CD14-positive monocyte (primary cell): ENCODE results near the gene RTN4IP1. TPM values are rescaled to one million over a fixed set of nuclear protein-coding genes. Genes with fewer than 3 reads are reported as not detected.
A peak's percentile ranks its signal among the peaks of the same experiment; 100 is the strongest.

ENCODE experiments used
- DNase-seq, 3 donors: peaks; one replicate each; pipeline ENCODE4 v3.0.0-alpha.2; 2011 to 2022
- H2AFZ ChIP-seq: 2 replicates; pipeline ENCODE4 v1.6.0; 2012; ENCODE audit warnings: mild to moderate bottlenecking, low read depth, low read length, inconsistent platforms; ENCODE audit not compliant: insufficient read depth, poor library complexity, severe bottlenecking
- H3K27ac ChIP-seq, 2 donors: 1 replicate in 1 of 2; 2 replicates in 1 of 2; pipeline ENCODE4 v1.5.1; 2012 to 2013; ENCODE audit warnings: low read length in 2 of 2, control low read depth in 1 of 2, inconsistent platforms in 1 of 2, low read depth in 1 of 2, mild to moderate bottlenecking in 1 of 2
- H3K27me3 ChIP-seq, 2 donors: one replicate each; pipeline versions ENCODE4 v1.6.0 to v1.6.1; 2011 to 2013; ENCODE audit warnings: low read length in 2 of 2; ENCODE audit not compliant: control insufficient read depth in 2 of 2, insufficient read depth in 2 of 2
- H3K36me3 ChIP-seq, 2 donors: replicated peaks in 1 of 2; 1 replicate in 1 of 2; 2 replicates in 1 of 2; pipeline versions ENCODE4 v1.5.1 to v1.6.1; 2012 to 2013; ENCODE audit warnings: low read length in 2 of 2, control low read depth in 1 of 2, inconsistent platforms in 1 of 2, mild to moderate bottlenecking in 1 of 2; ENCODE audit not compliant: insufficient read depth in 2 of 2, control insufficient read depth in 1 of 2
- H3K4me1 ChIP-seq, 2 donors: 1 replicate in 1 of 2; 2 replicates in 1 of 2; pipeline versions ENCODE4 v1.5.1 to v1.6.1; 2012 to 2013; ENCODE audit warnings: low read length in 2 of 2, control low read depth in 1 of 2, inconsistent platforms in 1 of 2, mild to moderate bottlenecking in 1 of 2, moderate library complexity in 1 of 2; ENCODE audit not compliant: insufficient read depth in 2 of 2, control insufficient read depth in 1 of 2
- H3K4me2 ChIP-seq: replicated peaks from 2 replicates; pipeline ENCODE3; 2012; ENCODE audit warnings: low read length, moderate library complexity, mild to moderate bottlenecking; ENCODE audit not compliant: poor library complexity, severe bottlenecking; ENCODE audit errors: extremely low read depth
- H3K4me3 ChIP-seq, 3 experiments: fragments of 200-600 bp in 1 of 3; sonication (generic) in 1 of 3; replicated peaks in 1 of 3; 1 replicate in 2 of 3; 2 replicates in 1 of 3; pipeline ENCODE4 v1.5.1; 2011 to 2013; ENCODE audit warnings: low read length in 3 of 3, mild to moderate bottlenecking in 3 of 3, control low read depth in 2 of 3, low read depth in 2 of 3, inconsistent platforms in 1 of 3, moderate library complexity in 1 of 3
- H3K79me2 ChIP-seq: 2 replicates; pipeline ENCODE4 v1.6.0; 2012; ENCODE audit warnings: mild to moderate bottlenecking, control low read depth, inconsistent platforms, low read length, moderate library complexity; ENCODE audit not compliant: insufficient read depth
- H3K9ac ChIP-seq: 2 replicates; pipeline ENCODE4 v1.6.0; 2017; ENCODE audit warnings: low read length, mild to moderate bottlenecking; ENCODE audit not compliant: insufficient read depth, poor library complexity, severe bottlenecking
- H3K9me3 ChIP-seq, 2 donors: replicated peaks in 1 of 2; 1 replicate in 1 of 2; 2 replicates in 1 of 2; pipeline versions ENCODE4 v1.5.1 to v1.6.1; 2012 to 2013; ENCODE audit warnings: low read length in 2 of 2, control low read depth in 1 of 2; ENCODE audit not compliant: control insufficient read depth in 1 of 2, insufficient read depth in 1 of 2
- H4K20me1 ChIP-seq: 2 replicates; pipeline ENCODE4 v1.6.0; 2012; ENCODE audit warnings: mild to moderate bottlenecking, low read length, control low read depth, moderate library complexity; ENCODE audit not compliant: insufficient read depth
- H3K27ac Mint-ChIP-seq, 7 donors: one replicate each; pipeline ENCODE4 v1.8.0; 2020; ENCODE audit warnings: mild to moderate bottlenecking in 7 of 7, mixed read lengths in 7 of 7, moderate library complexity in 6 of 7, inconsistent platforms in 2 of 7
- H3K27me3 Mint-ChIP-seq, 3 donors: one replicate each; pipeline ENCODE4 v1.8.0; 2021 to 2022; ENCODE audit warnings: low read depth in 3 of 3, mild to moderate bottlenecking in 3 of 3, mixed read lengths in 3 of 3, moderate library complexity in 3 of 3, inconsistent platforms in 1 of 3
- H3K36me3 Mint-ChIP-seq, 2 donors: one replicate each; pipeline ENCODE4 v1.8.0; 2020; ENCODE audit warnings: mixed read lengths in 2 of 2, inconsistent platforms in 1 of 2, mild to moderate bottlenecking in 1 of 2
- H3K4me1 Mint-ChIP-seq: one replicate; pipeline ENCODE4 v1.8.0; 2020; ENCODE audit warnings: mild to moderate bottlenecking, mixed read lengths
- H3K4me3 Mint-ChIP-seq, 2 donors: one replicate each; pipeline ENCODE4 v1.8.0; 2020; ENCODE audit warnings: mild to moderate bottlenecking in 2 of 2, mixed read lengths in 2 of 2, moderate library complexity in 1 of 2
- H3K9me3 Mint-ChIP-seq, 7 donors: one replicate each; pipeline ENCODE4 v1.8.0; 2020 to 2022; ENCODE audit warnings: mixed read lengths in 7 of 7, mild to moderate bottlenecking in 6 of 7, moderate library complexity in 6 of 7, inconsistent platforms in 2 of 7
- WGBS: methylation state at CpG from one replicate; pipeline ENCODE4 v1.1.5; 2013; ENCODE audit warnings: missing lambda C conversion rate; ENCODE audit not compliant: insufficient coverage; 5-methylcytosine and 5-hydroxymethylcytosine counted together
- intact Hi-C, 2 donors: fragments of 100-400 bp; cut with micrococcal nuclease; formaldehyde crosslinking; loops; one replicate each; pipeline versions ENCODE4 v1.15.0 to v1.15.1; 2023
- polyA plus RNA-seq, 3 donors: library from polyadenylated mRNA; depleted of rRNA in 1 of 3; unstranded in 2 of 3; stranded (reverse) in 1 of 3; fragments of 300-500 nt in 2 of 3; fragments of >200 nt in 1 of 3; fragmentation: Illumina TruSeq in 2 of 3; gene quantifications; 1 replicate in 2 of 3; 2 replicates in 1 of 3; pipeline ENCODE4 v1.2.3, GENCODE V29; 2012 to 2021
- TF ChIP-seq, protein P1 (sequence below): fragments of 200-600 bp; IDR thresholded peaks from one replicate; pipeline ENCODE4 v1.8.0; 2022; ENCODE audit warnings: antibody characterized with exemption, mild to moderate bottlenecking

RTN4IP1 gene
- polyA plus RNA-seq, 3 donors = 3.5 to 6.7 (median 4.5) TPM

GRCh38 chr6:106613590-106613989, 15.7 kb downstream of the RTN4IP1 start:
- Mint-ChIP-seq H3K4me3 (no peak overlapping the region), H3K9me3 (no peaks in the 10 kb centered on the region), H3K36me3 (peaks cover 46 to 65% of the 10 kb centered on the region in 2 donors), H3K27ac (peak overlapping the region in 1 of 7 donors; percentile 20), H3K4me1 (no peaks in the 10 kb centered on the region), H3K27me3 (peaks cover 0 to 2% (median 0%) of the 10 kb centered on the region in 3 donors)
- WGBS = no CpG with 5 or more reads among the region's 1 CpG
- no peak overlapping the region for H3K4me3 ChIP-seq
- intact Hi-C loops = no loop called here
- no peak overlapping the region for H3K27ac ChIP-seq
- H3K9ac ChIP-seq = no peak overlapping the region
- TF ChIP-seq, protein P1, sequence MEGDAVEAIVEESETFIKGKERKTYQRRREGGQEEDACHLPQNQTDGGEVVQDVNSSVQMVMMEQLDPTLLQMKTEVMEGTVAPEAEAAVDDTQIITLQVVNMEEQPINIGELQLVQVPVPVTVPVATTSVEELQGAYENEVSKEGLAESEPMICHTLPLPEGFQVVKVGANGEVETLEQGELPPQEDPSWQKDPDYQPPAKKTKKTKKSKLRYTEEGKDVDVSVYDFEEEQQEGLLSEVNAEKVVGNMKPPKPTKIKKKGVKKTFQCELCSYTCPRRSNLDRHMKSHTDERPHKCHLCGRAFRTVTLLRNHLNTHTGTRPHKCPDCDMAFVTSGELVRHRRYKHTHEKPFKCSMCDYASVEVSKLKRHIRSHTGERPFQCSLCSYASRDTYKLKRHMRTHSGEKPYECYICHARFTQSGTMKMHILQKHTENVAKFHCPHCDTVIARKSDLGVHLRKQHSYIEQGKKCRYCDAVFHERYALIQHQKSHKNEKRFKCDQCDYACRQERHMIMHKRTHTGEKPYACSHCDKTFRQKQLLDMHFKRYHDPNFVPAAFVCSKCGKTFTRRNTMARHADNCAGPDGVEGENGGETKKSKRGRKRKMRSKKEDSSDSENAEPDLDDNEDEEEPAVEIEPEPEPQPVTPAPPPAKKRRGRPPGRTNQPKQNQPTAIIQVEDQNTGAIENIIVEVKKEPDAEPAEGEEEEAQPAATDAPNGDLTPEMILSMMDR = no peak
- no peaks in the 10 kb centered on the region for H3K27me3 ChIP-seq
- no peaks in the 10 kb centered on the region for H3K9me3 ChIP-seq
- H2AFZ ChIP-seq = no peak overlapping the region
- no peak overlapping the region for H3K4me2 ChIP-seq
- H4K20me1 ChIP-seq = no peaks in the 10 kb centered on the region
- H3K4me1 ChIP-seq = no peaks in the 10 kb centered on the region
- peaks cover 8 to 53% of the 10 kb centered on the region in 2 donors for H3K36me3 ChIP-seq
- H3K79me2 ChIP-seq = no peaks in the 10 kb centered on the region
- no peak for DNase-seq

GRCh38 chr6:106612671-106613416, 16.5 kb downstream of the RTN4IP1 start:
- DNase-seq = no peak
- peaks cover 0 to 2% (median 0%) of the 10 kb centered on the region in 3 donors for H3K27me3 Mint-ChIP-seq
- no peaks in the 10 kb centered on the region for H4K20me1 ChIP-seq
- no peak overlapping the region for H3K4me3 Mint-ChIP-seq
- intact Hi-C loops = no loop called here
- peaks cover 8 to 48% of the 10 kb centered on the region in 2 donors for H3K36me3 ChIP-seq
- no peak overlapping the region for H2AFZ ChIP-seq
- H3K9ac ChIP-seq = no peak overlapping the region
- no peaks in the 10 kb centered on the region for H3K4me1 Mint-ChIP-seq
- peaks cover 42 to 60% of the 10 kb centered on the region in 2 donors for H3K36me3 Mint-ChIP-seq
- no peaks in the 10 kb centered on the region for H3K9me3 ChIP-seq
- H3K79me2 ChIP-seq = no peaks in the 10 kb centered on the region
- no peak overlapping the region for H3K4me3 ChIP-seq
- no peaks in the 10 kb centered on the region for H3K4me1 ChIP-seq
- H3K27ac Mint-ChIP-seq = peak overlapping the region in 2 of 7 donors; percentile 8 to 11
- no peaks in the 10 kb centered on the region for H3K9me3 Mint-ChIP-seq
- no peaks in the 10 kb centered on the region for H3K27me3 ChIP-seq
- TF ChIP-seq, protein P1 = no peak
- no peak overlapping the region for H3K4me2 ChIP-seq
- H3K27ac ChIP-seq = no peak overlapping the region
- no CpG with 5 or more reads among the region's 9 CpGs for WGBS
